Measurements from ENCODE around the gene IL16.

Gene IL16

GRCh38 chr15:81209635-81210034 lies 13.0 kb downstream of the IL16 start:
- no peak overlapping the region for H3K4me3 Mint-ChIP-seq
- H3K36me3 Mint-ChIP-seq (ENCODE audit: low read depth), result no peaks in the 10 kb centered on the region
- H3K9me3 Mint-ChIP-seq, result peaks cover 17% of the 10 kb centered on the region
- H3K27ac Mint-ChIP-seq, result no peak overlapping the region
- no peaks in the 10 kb centered on the region for H3K27me3 Mint-ChIP-seq
- no peaks in the 10 kb centered on the region for H3K4me1 Mint-ChIP-seq (ENCODE audit: low read depth)
- DNase-seq, result no peak

DNA sequence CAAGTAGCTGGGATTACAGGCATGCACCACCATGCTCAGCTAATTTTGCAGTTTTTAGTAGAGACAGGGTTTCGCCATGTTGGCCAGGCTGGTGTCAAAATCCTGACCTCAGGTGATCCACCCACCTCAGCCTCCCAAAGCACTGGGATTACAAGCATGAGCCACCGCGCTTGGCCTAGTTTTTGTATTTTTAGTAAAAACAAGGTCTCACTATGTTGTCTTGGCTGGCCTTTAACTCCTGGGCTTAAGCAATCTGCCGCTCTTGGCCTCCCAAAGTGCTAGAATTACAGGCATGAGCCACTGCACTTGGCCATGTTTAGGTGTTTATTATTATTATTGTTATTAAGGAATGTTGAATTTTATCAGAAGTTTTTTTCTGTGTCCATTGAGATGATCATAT lies 14.7 kb downstream of the IL16 start:
- Mint-ChIP-seq H3K27me3 (peaks cover 1% of the 10 kb centered on the region), H3K36me3 (ENCODE audit: low read depth) (no peaks in the 10 kb centered on the region), H3K27ac (no peak overlapping the region), H3K4me1 (ENCODE audit: low read depth) (no peaks in the 10 kb centered on the region), H3K4me3 (no peak overlapping the region), H3K9me3 (peaks cover 25% of the 10 kb centered on the region)
- no peak for DNase-seq

GRCh38 chr15:81213982-81214381 lies 17.3 kb downstream of the IL16 start:
- Mint-ChIP-seq H3K4me1 (ENCODE audit: low read depth) (no peaks in the 10 kb centered on the region), H3K27ac (no peak overlapping the region)

GRCh38 chr15:81215531-81215930 lies 18.9 kb downstream of the IL16 start:
- H3K4me3 Mint-ChIP-seq, result no peak overlapping the region
- H3K9me3 Mint-ChIP-seq, result peaks cover 22% of the 10 kb centered on the region
- H3K27me3 Mint-ChIP-seq, result peaks cover 8% of the 10 kb centered on the region
- H3K27ac Mint-ChIP-seq, result no peak overlapping the region
- H3K4me1 Mint-ChIP-seq (ENCODE audit: low read depth), result no peaks in the 10 kb centered on the region
- DNase-seq, result no peak
- no peaks in the 10 kb centered on the region for H3K36me3 Mint-ChIP-seq (ENCODE audit: low read depth)

More at GRCh38 chr15:81213982-81214381, 17.3 kb downstream of the IL16 start:
- Mint-ChIP-seq H3K9me3 (peaks cover 22% of the 10 kb centered on the region), H3K27me3 (peaks cover 3% of the 10 kb centered on the region), H3K36me3 (ENCODE audit: low read depth) (no peaks in the 10 kb centered on the region), H3K4me3 (no peak overlapping the region)
- DNase-seq, result no peak

DNA sequence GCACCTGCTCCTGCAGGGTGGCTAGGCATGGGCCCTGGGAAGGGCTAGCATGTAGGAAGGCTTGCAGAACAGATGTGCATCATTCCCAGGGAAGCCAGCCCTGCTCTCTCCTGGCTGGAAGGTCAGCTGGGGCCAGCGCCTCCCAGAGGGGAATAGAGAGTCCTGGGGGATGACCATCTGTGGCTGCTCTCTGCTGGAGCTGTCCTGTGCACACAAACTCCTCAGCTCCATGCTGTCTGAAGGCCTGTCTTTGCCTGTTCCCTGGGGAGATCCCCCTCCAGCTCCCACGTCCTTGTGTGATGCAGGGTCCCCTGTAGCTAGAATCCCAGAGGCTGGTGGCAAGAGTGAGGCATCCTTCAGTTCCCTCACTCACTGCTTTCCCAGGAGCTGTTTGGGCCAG lies 19.3 kb downstream of the IL16 start:
- Mint-ChIP-seq H3K36me3 (ENCODE audit: low read depth) (no peaks in the 10 kb centered on the region), H3K9me3 (peaks cover 22% of the 10 kb centered on the region), H3K27me3 (peaks cover 8% of the 10 kb centered on the region), H3K4me1 (ENCODE audit: low read depth) (no peaks in the 10 kb centered on the region), H3K27ac (no peak overlapping the region), H3K4me3 (no peak overlapping the region)
- DNase-seq, result no peak

DNA sequence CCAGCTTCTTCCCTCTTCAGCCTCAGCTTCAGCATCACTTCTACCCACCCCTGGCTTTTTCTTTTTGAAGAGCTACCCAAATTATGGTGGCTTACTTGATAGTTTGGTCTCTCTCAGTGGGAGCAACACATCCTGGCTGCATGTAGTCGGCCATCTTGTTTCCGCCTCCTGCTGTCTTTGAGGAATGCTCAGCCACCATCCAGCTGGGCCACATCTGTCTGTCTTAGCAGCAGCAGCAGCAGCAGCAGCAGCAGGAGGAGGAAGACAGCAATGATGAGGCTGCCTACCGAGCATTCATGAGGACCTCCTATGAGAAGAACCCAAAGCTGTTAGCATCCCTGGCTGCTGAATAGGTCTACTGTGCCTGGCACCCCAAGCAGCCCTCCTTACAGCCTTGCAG lies 19.7 kb downstream of the IL16 start:
- Mint-ChIP-seq H3K36me3 (ENCODE audit: low read depth) (no peaks in the 10 kb centered on the region), H3K4me1 (ENCODE audit: low read depth) (no peaks in the 10 kb centered on the region), H3K27me3 (peaks cover 8% of the 10 kb centered on the region), H3K9me3 (peaks cover 22% of the 10 kb centered on the region), H3K27ac (no peak overlapping the region), H3K4me3 (no peak overlapping the region)
- no peak for DNase-seq

- Mint-ChIP-seq H3K36me3 (ENCODE audit: low read depth) (no peaks in the 10 kb centered on the region), H3K27ac (no peak overlapping the region), H3K4me3 (no peak overlapping the region), H3K4me1 (ENCODE audit: low read depth) (peaks cover 11% of the 10 kb centered on the region), H3K27me3 (peaks cover 6% of the 10 kb centered on the region), H3K9me3 (no peaks in the 10 kb centered on the region)
- DNase-seq, result no peak
These were observed 24.8 kb downstream of the IL16 start for GRCh38 chr15:81221449-81221848.

- H3K4me3 Mint-ChIP-seq, result no peak overlapping the region
- H3K27me3 Mint-ChIP-seq, result peaks cover 4% of the 10 kb centered on the region
- no peaks in the 10 kb centered on the region for H3K36me3 Mint-ChIP-seq (ENCODE audit: low read depth)
- H3K27ac Mint-ChIP-seq, result no peak overlapping the region
- H3K9me3 Mint-ChIP-seq, result no peaks in the 10 kb centered on the region
- peaks cover 11% of the 10 kb centered on the region for H3K4me1 Mint-ChIP-seq (ENCODE audit: low read depth)
- no peak for DNase-seq
These were observed 25.3 kb downstream of the IL16 start for GRCh38 chr15:81222007-81222406.

DNA sequence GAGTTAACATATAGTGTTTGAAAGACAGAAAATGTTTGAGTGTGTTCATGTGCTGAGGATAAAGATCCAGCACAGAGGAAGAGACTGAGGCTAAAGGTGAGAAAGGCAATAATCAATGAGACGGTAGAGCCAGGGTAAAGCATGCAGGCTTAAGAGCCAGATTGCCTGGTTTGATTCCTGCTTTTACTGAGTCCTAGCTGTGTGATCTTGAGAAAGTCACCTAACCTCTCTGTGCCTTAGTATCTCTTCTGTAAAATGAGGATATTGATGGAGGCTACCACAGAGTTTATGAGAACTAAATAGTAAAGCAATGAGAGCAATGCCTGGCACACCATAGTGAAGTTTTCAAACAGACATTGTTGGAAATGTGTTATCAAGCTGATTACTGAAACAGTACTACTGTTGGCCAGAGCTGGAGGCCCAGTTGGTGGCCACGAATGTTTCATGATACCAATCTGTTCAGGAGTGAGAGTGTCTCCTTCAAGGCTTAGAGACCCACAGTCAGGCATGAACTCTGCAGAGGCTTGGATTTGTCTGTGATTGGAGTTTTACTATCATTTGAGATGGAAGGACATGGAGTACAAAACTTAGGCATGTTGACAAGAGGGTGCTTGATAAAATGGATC lies 26.8 kb downstream of the IL16 start:
- no peak overlapping the region for H3K27ac Mint-ChIP-seq
- no peak overlapping the region for H3K4me3 Mint-ChIP-seq
- no peak for DNase-seq
- H3K27me3 Mint-ChIP-seq, result peaks cover 4% of the 10 kb centered on the region
- peaks cover 11% of the 10 kb centered on the region for H3K4me1 Mint-ChIP-seq (ENCODE audit: low read depth)
- no peaks in the 10 kb centered on the region for H3K9me3 Mint-ChIP-seq
- no peaks in the 10 kb centered on the region for H3K36me3 Mint-ChIP-seq (ENCODE audit: low read depth)

DNA sequence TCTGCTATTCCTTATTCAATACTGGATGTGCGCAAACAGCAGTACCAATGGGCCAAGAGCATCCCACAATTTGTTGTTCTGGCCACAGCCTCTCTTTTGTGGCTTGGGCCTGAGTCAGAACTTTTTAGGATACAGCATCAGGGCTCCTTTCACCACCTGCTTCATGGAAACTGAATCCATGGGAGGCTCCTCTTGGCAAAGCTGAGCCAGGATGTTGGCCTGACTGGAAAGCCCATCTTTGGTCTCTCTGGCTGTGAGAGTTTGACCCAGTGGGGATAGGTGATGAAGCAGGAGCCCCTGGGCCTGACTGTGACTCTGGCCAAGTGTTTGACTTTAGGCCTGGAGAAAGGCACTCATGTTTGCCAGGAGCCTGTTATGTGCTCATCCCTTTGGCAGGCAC lies 27.6 kb downstream of the IL16 start:
- no peak for DNase-seq
- peaks cover 11% of the 10 kb centered on the region for H3K4me1 Mint-ChIP-seq (ENCODE audit: low read depth)
- H3K9me3 Mint-ChIP-seq, result no peaks in the 10 kb centered on the region
- H3K4me3 Mint-ChIP-seq, result no peak overlapping the region
- peaks cover 4% of the 10 kb centered on the region for H3K27me3 Mint-ChIP-seq
- H3K36me3 Mint-ChIP-seq (ENCODE audit: low read depth), result no peaks in the 10 kb centered on the region
- H3K27ac Mint-ChIP-seq, result no peak overlapping the region

GRCh38 chr15:81225161-81225671 lies 28.5 kb downstream of the IL16 start:
- Mint-ChIP-seq H3K4me1 (ENCODE audit: low read depth) (peaks cover 11% of the 10 kb centered on the region), H3K9me3 (no peaks in the 10 kb centered on the region)

GRCh38 chr15:81227716-81228115 lies 31.0 kb downstream of the IL16 start:
- Mint-ChIP-seq H3K4me1 (ENCODE audit: low read depth) (peaks cover 9% of the 10 kb centered on the region), H3K36me3 (ENCODE audit: low read depth) (no peaks in the 10 kb centered on the region), H3K4me3 (no peak overlapping the region), H3K27me3 (no peaks in the 10 kb centered on the region), H3K9me3 (no peaks in the 10 kb centered on the region), H3K27ac (no peak overlapping the region)
- DNase-seq, result no peak

More at GRCh38 chr15:81225161-81225671, 28.5 kb downstream of the IL16 start:
- H3K4me3 Mint-ChIP-seq, result no peak overlapping the region
- H3K27ac Mint-ChIP-seq, result no peak overlapping the region
- no peak for DNase-seq
- H3K27me3 Mint-ChIP-seq, result no peaks in the 10 kb centered on the region
- H3K36me3 Mint-ChIP-seq (ENCODE audit: low read depth), result no peaks in the 10 kb centered on the region

GRCh38 chr15:81229586-81229985 lies 32.9 kb downstream of the IL16 start:
- Mint-ChIP-seq H3K36me3 (ENCODE audit: low read depth) (no peaks in the 10 kb centered on the region), H3K4me3 (no peak overlapping the region), H3K27ac (no peak overlapping the region), H3K9me3 (no peaks in the 10 kb centered on the region), H3K4me1 (ENCODE audit: low read depth) (no peaks in the 10 kb centered on the region), H3K27me3 (no peaks in the 10 kb centered on the region)
- no peak for DNase-seq

DNA sequence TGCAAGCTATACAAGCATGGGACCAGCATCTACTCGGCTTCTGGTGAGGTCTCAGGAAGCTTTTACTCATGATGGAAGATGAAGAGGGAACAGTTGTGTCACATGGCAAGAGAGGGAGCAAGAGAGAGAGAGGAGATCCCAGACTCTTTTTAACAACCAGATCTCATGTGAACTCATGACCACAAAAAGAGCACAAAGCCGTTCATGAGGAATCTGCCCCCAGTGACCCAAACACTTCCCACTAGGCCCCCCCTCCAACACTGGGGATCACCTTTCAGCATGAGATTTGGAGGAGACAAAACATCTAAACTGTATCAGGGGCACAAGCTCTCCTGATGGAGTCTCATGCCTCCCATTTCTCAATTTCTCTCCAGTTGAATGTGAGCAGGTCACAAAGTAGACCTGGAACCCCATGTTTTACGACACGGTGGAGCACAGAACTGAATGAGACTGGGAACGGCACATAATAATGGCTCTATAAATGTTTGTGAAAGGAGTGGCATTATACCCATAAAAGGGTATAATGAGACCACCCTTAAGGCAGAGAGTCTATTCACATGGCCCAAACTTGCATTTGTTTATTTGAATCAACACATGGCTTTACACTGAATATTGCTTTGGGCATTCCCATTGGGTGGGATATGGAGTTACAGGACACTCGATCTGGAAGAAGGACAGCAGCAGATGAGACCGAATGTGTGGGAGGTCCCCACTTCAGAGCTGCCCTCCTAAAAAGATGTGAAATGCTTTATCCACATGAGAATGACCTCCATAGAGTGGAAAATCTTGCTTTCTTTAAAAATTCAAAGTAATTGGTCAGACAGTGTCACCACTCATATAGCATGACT lies 38.8 kb downstream of the IL16 start:
- Mint-ChIP-seq H3K4me1 (ENCODE audit: low read depth) (peaks cover 4% of the 10 kb centered on the region), H3K4me3 (no peak overlapping the region), H3K9me3 (peaks cover 2% of the 10 kb centered on the region), H3K36me3 (ENCODE audit: low read depth) (no peaks in the 10 kb centered on the region), H3K27ac (no peak overlapping the region), H3K27me3 (no peaks in the 10 kb centered on the region)
- DNase-seq, result no peak

- Mint-ChIP-seq H3K27ac (no peak overlapping the region), H3K9me3 (peaks cover 22% of the 10 kb centered on the region), H3K4me3 (no peak overlapping the region), H3K27me3 (no peaks in the 10 kb centered on the region), H3K36me3 (ENCODE audit: low read depth) (peaks cover 2% of the 10 kb centered on the region), H3K4me1 (ENCODE audit: low read depth) (peaks cover 6% of the 10 kb centered on the region)
- no peak for DNase-seq
These were observed 42.5 kb downstream of the IL16 start for GRCh38 chr15:81239190-81239589.

All from activated T-cell treated with anti-CD3 and anti-CD28 coated beads, Interleukin-2, amount 50 U/mL, for 24 hours (primary cell).